HG02870 (cell line): Measurements from ENCODE around the gene SLC38A9.
"Not testable (repeated sequence)": the region's sequence is repeated elsewhere in the genome, so short reads cannot be mapped to it uniquely, and the experiment has no call there.

Experiments used
- ATAC-seq: cut with Tn5 transposase; IDR thresholded peaks from one replicate; pipeline ENCODE4 v1.9.1; 2021; ENCODE audit warnings: mild to moderate bottlenecking, moderate library complexity; ENCODE audit not compliant: unreplicated experiment

SLC38A9 gene

DNA sequence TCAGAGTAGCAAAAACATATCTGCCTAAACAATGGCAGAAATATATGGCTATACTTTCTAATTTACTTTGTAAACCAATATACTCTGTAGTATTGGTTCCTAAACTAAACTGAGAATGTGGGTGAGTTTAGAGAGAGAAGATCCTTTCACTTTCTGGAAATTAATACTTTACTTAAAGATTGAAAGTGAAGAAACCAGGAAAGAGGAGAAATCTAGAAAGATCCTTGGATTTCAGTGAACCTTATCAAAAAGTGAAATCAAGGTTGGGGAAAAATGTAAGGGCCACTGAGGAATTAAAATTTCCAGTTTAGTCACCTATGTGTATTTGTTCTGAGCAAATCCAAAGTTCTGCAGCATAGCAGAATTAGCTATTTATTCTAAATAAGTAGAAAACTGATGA, 5.9 kb downstream of the SLC38A9 start:
- ATAC-seq = no peak

DNA sequence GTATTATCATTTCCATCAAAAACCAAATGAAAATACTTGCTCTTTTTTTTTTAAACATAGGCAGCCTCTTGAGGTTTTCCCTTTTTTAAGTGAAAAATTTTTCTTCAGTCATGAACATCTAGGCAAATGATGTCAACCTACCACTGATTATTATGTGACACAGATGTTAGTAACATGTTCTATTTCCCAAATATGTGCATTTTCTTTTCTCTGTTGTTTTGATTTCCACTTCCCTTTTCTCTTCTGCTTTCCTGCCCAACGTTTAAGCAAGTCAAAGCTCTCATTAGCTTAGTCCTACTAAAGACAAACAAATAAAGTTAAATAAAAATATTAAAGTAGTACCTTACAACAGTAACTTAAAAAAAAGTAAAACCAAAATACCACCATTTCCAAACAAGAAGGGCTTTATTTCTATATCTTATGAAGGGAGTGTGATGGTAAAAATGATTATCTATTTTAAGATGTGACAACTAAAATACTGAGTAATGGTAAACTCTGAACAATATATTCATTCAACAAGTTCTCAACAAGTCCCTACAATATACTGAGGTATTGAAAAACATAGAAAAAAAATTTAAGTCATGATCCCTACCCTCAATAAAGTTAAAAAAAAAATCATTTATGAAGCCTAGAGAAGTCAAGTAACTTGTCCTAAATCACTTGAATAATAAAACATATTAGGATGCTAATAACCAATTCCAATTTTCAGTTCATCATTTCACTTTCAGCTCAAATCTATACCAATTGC, 9.4 kb downstream of the SLC38A9 start:
- peak; percentile 42 for ATAC-seq

DNA sequence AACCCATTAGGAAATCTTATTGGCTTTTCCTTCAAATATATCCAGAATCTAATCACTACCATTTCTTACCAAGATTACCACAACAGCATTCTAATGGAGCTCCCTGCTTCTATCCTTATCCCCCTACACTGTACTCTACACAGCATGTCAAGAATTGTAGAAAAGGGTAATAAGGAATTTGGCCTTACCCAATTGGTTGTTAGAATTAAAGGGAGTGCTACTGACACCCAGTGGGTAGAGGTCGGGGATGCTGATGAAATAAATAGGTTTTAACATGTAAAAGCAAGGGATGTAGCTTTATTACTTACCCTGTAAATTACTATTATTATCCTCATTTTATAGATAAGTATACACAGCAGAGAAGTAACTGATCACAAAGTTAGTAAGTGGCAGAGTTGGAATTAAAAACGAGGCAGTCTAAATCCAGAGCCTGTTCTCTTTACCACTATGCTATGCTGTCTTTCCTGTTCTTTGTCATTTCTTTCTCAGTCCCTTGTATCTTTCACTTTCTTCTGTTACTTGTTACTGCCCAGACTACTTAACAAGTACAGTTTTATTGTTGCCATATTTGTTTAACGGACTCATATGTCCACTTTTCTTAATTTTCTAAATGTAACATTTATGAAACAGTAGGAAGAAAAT, 10.5 kb downstream of the SLC38A9 start:
- ATAC-seq = no peak

DNA sequence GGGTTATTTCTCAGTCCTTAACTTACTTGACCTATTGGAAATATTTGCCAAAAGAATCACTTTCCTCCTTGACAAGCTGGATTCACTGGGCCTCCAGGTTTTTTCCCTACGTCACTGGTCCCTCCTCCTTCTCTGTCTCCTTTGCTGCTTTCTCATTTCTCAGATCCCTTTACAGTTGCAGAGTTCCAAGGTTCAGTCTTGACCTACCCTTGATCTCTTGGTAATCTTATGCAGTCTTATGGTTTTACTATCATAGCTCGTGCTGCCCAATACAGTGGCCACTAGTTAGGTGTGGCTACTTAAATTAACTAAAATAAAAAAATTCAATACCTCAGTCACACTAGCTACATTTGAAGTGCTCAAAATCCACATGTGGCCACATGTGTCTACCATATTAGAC, 11.4 kb downstream of the SLC38A9 start:
- no peak for ATAC-seq

DNA sequence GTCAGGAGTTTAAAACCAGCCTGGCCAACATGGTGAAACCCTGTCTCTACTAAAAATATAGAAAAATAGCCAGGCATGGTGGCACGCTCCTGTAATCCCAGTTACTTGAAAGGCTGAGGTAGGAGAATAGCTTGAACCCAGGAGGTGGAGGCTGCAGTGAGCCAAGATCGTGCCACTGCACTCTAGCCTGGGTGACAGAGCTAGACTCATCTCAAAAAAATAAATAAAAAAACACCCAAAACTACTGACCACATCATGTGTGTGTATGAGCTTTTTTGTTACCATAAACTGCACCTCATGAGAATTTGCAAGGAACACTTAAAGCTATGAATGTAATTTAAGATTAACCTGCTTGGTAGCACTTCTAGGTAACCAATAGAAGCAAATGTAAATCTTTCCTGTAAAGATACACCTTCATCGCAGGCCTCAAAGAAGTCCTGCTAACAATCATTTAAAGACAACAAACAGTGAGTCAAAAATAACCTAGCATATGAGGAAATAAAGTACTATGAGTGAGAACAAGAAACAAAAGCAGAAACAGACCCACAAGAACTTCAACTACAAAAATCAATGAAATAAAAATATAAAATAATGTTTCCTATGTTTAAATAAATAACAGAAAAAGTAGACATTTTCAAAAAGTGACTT, 13.0 kb downstream of the SLC38A9 start:
- peak; percentile 74 for ATAC-seq

DNA sequence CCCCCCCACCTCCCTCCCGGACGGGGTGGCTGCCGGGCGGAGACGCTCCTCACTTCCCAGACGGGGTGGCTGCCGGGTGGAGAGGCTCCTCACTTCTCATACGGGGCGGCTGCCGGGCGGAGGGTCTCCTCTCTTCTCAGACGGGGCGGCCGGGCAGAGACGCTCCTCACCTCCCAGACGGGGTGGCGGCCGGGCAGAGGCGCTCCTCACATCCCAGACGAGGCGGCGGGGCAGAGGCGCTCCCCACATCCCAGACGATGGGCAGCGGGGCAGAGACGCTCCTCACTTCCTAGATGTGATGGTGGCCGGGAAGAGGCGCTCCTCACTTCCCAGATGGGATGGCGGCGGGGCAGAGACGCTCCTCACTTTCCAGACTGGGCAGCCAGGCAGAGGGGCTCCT, 15.4 kb downstream of the SLC38A9 start:
- not testable (repeated sequence) for ATAC-seq

DNA sequence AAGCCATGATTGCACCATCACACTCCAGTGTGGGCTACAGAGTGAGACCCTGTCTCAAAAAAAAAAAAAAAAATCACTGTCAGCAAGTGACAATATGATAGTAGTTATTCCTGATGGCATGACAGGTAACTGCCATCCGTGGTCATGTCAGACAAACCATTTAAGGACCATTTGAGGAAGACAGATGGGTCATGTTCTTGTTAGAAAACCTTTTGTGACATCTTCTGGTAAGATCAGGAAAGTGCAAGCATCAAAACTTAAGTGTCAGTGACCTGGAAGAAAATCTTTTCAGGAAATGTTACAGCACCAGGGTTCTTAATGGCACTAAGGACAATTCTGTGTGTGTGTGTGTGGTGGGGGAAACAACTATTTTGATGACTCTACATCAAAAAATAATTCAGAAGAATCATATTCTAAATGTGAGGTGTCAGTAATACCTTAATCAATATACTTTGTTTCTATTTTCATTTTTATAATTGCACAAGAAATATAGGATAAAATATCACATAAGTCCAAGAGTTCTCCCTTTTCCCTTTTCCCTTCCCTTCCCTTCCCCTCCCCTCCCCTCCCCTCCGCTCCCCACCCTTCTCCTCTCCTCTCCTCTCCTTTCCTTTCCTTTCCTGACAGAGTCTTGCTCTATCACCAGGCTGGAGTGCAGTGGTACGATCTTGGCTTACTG, 17.8 kb downstream of the SLC38A9 start:
- ATAC-seq = no peak

DNA sequence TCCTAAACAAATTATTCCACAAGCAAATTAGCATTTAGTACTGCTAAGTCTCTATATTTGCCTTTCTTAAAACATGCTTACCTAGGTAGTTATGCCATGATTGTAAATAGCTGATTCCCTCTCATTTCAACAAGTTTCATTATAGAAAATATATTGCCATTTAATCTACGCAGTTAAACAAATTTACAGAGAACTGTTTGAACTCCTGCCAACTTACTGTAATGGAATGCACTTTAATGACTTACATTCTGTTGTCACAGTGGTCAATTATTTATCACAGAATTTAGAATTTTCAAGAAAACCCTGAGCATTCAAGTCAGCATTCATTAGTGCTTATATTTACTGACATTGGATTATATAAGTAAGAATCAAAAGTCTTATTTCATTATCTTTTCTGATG, 19.6 kb downstream of the SLC38A9 start:
- ATAC-seq = no peak

DNA sequence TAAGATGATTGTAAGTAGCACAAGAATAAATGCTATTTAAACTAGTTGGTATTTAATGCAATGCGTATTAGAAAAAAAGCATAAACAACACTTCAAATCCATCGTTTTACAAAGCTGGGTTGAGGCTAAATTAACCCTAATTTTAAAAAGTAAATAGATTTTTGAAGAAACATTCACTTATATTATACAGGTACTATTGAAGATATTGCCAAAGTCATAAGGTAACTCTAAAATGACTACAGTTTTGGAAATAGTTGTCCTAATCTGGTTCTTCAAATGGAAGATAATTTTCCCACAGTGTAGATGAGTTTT, 20.1 kb downstream of the SLC38A9 start:
- no peak for ATAC-seq

DNA sequence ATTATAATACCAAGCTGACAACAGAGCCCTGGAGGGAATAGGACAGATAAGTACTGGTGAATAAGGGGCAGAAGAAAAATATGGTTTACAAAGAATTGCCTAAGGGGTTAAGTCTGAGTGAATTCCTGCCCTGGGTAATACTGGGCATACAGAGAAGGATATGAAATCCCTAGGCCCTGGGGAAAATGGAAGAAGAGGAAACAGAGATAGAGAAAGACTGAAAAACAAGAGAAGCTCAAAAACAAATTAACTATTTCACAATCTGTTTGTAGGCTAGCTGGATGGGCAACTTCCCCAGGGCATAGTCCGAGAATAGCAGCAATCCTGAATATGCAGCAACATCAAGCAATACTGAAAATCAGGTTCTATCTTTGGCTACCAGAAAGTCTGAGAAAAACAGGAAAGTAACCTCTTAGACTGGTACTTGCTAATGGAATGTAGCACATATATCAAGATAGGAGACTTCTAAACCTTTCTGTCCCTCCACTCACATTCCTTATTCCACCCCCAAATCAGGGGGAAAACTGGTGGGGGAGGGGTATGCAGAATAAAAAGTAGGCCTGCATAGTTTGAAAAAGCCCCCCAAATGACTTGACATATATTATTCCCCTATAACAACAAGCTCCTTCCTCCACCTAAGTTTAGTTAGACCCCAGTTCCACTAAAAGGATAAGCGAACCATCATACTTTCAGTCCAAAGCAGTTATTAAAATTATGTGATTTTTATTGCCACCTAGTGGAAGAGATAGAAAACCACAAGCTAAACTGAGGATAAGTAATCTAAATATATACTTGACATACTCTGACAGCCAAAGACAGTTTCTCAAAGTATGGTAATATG, 20.6 kb downstream of the SLC38A9 start:
- no peak for ATAC-seq

DNA sequence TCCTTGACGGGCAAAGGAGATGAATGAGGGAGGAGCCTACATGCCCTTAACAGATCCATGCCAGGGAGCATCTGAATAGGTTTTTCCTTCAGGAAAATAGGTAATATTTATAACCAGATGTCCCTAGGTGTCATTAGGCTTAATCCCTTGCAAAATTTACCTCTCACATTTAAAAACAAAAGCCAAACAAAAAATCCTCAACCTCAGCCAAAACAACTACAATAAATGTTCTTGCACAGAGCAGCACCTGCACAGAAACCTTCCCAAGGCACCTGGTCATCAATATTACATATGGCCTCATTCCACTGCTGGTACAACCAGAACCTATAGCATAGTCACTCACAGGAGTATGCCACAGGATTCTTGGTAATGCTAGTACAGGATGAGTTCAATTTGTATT, 30.1 kb downstream of the SLC38A9 start:
- ATAC-seq = no peak

DNA sequence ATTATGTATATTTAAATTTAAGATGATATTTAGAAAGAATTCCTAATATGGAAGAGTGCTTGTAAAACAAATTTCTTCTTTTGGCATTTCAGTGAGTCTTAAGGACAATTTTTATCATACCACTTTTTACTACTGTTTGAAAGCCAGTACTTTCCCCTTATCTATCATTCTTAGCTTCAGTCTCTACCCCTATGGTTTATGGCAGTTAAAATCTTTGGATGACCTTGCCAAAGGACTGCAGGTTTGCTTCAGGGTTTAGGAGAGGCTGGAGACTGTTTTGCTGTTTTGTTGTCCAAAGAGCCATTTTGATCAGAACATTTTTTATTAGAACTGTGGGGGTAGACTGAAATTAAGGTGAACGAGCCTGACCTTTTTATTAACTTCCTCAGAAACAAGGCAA, 30.8 kb downstream of the SLC38A9 start:
- no peak for ATAC-seq

DNA sequence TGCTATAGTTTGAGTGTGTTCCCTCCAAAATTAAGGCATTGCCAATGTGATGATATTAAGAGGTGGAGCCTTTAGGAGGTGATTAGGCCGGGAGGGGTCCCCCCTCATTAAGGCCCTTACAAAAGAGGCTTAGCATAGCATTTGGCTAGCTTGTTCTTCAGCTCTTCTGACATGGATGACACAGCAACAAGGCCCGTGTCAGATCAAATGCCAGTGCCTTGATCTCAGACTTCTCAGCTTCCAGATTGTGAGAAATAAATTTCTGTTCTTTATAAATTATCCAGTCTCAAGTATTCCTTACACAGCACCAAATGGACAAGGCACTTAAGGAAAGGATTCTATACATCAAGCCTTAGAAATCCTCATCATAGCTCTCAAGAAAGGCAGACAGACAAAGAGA, 31.8 kb downstream of the SLC38A9 start:
- no peak for ATAC-seq

DNA sequence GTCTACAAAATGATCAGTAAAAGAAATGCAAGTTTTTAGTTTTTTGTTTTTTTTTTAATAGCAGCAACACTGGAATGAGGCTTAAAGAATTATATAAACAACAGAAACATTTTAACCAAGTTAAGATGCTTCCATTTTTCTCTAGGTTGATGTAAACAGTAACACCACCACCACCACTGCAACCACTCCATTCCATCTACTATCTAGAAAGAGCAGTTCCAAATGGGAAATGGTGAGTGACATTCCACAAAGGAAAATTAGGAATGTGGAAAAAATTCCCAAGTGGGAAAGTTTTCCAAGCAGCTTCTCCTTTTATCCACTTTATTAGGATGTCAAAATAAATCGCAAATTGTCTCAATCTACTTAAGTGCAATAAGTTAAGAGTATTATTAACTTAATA, 32.6 kb downstream of the SLC38A9 start:
- ATAC-seq = no peak

DNA sequence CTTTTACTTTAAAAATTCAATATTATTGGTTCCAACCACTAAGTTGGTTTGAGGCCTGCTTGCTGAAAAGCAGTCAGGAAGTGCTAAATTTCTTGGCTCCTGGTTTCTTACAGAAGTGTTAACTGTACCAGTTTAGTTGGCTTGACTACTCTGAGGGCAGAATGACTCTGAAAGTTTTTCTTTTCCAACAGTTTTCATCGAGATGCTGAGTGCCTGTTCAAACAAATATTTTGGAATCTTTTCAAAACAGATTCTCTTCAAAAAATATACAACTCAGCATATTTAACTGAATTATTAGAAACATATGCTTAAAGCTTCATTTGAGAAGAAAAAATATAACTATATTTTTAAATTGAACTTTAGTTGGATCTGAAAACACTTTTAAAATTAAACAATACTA, 37.0 kb downstream of the SLC38A9 start:
- no peak for ATAC-seq

DNA sequence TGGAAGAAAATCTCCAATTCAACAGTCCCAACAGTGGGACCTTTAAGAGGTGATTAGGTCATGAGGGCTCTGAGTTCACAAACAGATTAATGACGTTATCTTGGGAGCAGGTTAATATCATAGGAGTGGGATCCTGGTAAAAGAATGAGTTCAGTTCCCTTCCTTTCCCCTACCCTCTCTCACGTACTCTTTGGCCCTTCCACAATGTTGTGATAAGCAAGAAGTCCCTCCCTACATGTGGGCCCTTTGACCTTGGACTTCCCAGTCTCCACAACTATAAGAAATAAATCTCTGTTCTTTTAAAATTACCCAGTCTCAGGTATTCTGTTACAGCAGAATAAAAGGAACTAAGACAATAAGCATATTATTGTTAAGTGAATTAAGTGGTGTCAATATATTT, 37.8 kb downstream of the SLC38A9 start:
- ATAC-seq = no peak

DNA sequence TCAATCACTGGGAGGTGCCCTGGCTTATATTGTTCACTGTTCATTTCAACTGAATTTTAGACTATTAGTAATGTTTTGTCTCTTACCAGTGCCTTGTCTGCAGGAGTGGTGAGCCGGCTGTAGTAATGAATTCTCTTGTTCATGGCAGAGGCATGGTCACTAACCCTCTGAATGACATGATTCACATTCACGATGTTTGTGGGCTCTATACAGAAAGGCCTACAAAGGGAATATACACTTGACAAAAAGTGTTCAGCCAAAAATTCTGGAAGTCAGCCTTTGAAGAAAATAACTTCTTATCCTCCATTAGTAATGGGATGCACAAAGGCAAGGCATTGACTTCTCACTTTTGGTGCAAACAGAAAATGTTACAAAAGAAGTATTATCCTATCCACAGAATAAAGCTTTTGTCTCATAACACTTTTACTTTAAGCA, 39.6 kb downstream of the SLC38A9 start:
- ATAC-seq = no peak

DNA sequence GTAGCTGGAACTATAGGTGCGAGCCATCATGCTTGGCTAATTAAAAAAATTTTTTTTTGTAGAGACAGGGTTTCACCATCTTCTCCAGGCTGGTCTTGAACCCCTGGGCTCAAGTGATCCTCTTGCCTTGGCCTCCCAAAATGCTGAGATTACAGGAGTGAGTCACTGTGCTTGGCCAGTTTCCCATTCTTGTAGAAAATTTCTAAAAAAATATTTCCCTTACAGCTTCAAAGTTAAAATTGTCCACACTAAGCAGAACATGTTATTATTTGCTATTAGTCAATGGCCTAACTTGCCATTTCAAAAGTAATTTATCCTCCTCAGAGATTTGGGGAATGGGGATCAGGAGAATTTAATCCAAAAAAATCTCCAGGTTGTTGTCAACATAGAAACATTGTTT, 40.1 kb downstream of the SLC38A9 start:
- ATAC-seq = no peak

DNA sequence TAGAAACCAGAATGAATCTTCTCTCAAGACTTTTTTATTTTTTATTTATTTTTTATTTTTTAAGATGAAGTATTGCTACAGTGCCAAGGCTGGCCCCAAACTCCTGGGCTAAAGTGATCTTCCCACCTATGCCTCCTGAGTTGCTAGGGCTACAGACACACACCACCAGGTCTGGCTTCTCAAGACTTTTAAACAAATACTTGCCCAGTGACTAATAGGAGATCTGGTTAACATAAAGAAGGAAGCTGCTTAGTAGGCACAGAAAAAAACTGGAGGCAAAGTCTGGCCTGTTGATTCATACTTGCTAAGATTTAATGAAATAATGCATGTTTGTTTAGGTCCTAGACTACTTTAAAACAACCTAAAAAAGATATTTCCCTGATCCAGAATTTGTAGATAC, 43.8 kb downstream of the SLC38A9 start:
- ATAC-seq = peak; percentile 50

DNA sequence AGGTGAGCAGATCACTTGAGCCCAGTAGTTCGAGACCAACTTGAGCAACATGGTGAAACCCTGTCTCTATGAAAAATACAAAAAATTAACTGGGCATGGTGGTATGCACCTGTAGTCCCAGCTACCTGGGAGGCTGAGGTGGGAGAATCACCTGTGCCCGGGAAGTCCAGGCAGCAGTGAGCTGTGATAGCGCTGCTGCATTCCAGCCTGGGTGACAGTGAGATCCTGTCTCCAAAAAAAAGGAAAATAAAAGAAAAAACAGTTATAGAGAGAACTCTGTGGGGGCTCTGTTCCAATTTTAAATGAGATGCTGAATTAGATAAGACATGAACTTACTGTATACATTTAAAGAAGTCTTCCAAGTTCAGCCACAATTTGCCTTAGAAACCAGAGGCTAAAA, 44.2 kb downstream of the SLC38A9 start:
- no peak for ATAC-seq

DNA sequence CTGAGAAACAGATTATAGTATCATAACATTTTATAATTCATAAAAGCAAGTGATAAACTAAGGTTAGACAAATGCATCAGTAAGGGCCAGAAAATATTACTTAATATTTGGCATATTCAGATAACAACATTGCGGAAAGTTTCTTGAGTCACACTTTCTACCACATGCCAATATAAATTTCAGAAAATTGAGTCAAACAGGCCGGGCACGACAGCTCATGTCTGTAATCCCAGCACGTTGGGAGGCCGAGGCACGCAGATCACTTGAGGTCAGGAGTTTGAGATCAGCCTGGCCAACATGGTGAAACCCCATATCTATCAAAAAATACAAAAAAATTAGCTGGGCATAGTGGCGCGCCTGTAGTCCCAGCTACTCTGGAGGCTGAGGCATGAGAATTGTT, 47.1 kb downstream of the SLC38A9 start:
- ATAC-seq = no peak
